NCI-H187 treated with DMSO at 0.1 percent for 48 hours (cell line): ENCODE data around the gene SVIL.
"Not testable (repeated sequence)": the region's sequence is repeated elsewhere in the genome, so short reads cannot be mapped to it uniquely, and the experiment has no call there.

Source experiments
- DNase-seq: peaks from one replicate; lab custom pipeline; 2025; lab: John Stamatoyannopoulos, UW

The SVIL gene

GRCh38 chr10:29620112-29620690, 14.6 kb downstream of the SVIL start:
- DNase-seq = no peak

GRCh38 chr10:29619241-29619669, 15.5 kb downstream of the SVIL start:
- no peak for DNase-seq

- DNase-seq = no peak
Measured at GRCh38 chr10:29618341-29619171, 16.2 kb downstream of the SVIL start.

- no peak for DNase-seq
Measured at GRCh38 chr10:29617880-29618340, 16.9 kb downstream of the SVIL start.

GRCh38 chr10:29616542-29616941, 18.2 kb downstream of the SVIL start:
- no peak for DNase-seq

GRCh38 chr10:29615195-29615594, 19.6 kb downstream of the SVIL start:
- DNase-seq = no peak

- DNase-seq = not testable (repeated sequence)
Measured at GRCh38 chr10:29614289-29614688, 20.5 kb downstream of the SVIL start.

- no peak for DNase-seq
Measured at GRCh38 chr10:29613791-29614190, 21.0 kb downstream of the SVIL start.

GRCh38 chr10:29613196-29613595, 21.6 kb downstream of the SVIL start:
- DNase-seq = no peak

GRCh38 chr10:29612657-29613056, 22.1 kb downstream of the SVIL start:
- DNase-seq = no peak

GRCh38 chr10:29611781-29612381, 22.9 kb downstream of the SVIL start:
- DNase-seq = no peak

- no peak for DNase-seq
Measured at GRCh38 chr10:29610876-29611647, 23.7 kb downstream of the SVIL start.

- not testable (repeated sequence) for DNase-seq
Measured at GRCh38 chr10:29610331-29610730, 24.4 kb downstream of the SVIL start.

GRCh38 chr10:29609696-29610095, 25.1 kb downstream of the SVIL start:
- DNase-seq = no peak

- no peak for DNase-seq
Measured at GRCh38 chr10:29608476-29609301, 26.1 kb downstream of the SVIL start.

GRCh38 chr10:29608062-29608461, 26.7 kb downstream of the SVIL start:
- DNase-seq = no peak

GRCh38 chr10:29607576-29607975, 27.2 kb downstream of the SVIL start:
- DNase-seq = no peak

- DNase-seq = not testable (repeated sequence)
Measured at GRCh38 chr10:29606693-29607092, 28.1 kb downstream of the SVIL start.

GRCh38 chr10:29604291-29604825, 30.4 kb downstream of the SVIL start:
- DNase-seq = no peak

GRCh38 chr10:29603223-29603896, 31.4 kb downstream of the SVIL start:
- DNase-seq = no peak

GRCh38 chr10:29600821-29601220, 34.0 kb downstream of the SVIL start:
- no peak for DNase-seq
